H1 (cell line): ENCODE measurements around the gene HS6ST2. TPM values are rescaled to one million over a fixed set of nuclear protein-coding genes. Genes with fewer than 3 reads are reported as not detected.

Experiments used
- CTCF ChIA-PET: fragments of 300-600 bp; sonication (Branson Sonifier 250); formaldehyde crosslinking; loops from one replicate; lab custom pipeline; 2021; ENCODE audit not compliant: partially characterized antibody; lab: Charles Lee
- POLR2A ChIA-PET: fragments of 300-600 bp; sonication (Branson Sonifier 250); formaldehyde crosslinking; loops from one replicate; lab custom pipeline; 2021; ENCODE audit warnings: inconsistent platforms; ENCODE audit not compliant: partially characterized antibody; lab: Charles Lee
- DNase-seq, 2 experiments: peaks; one replicate each; pipeline versions ENCODE4 v3.0.0 to v3.0.0-alpha.2; 2010 to 2022; ENCODE audit warnings: low spot score in 2 of 2, low read depth in 1 of 2, mixed read lengths in 1 of 2
- FAIRE-seq: peaks from 2 replicates; lab custom pipeline; 2011; peaks lifted over from hg19 to GRCh38; lab: Jason Lieb, UNC
- H2AFZ ChIP-seq: 2 replicates; pipeline ENCODE4 v1.8.1; 2012; ENCODE audit warnings: low read length, inconsistent platforms
- H2AK5ac ChIP-seq: 2 replicates; pipeline ENCODE4 v1.6.1; 2013; ENCODE audit warnings: low read depth, low read length
- H2BK120ac ChIP-seq: replicated peaks from 2 replicates; pipeline ENCODE3; 2013; ENCODE audit warnings: low read depth, low read length, inconsistent platforms
- H2BK12ac ChIP-seq: 2 replicates; pipeline ENCODE4 v1.6.1; 2013; ENCODE audit warnings: low read depth, low read length
- H2BK15ac ChIP-seq: 2 replicates; pipeline ENCODE4 v1.6.1; 2013; ENCODE audit warnings: low read length
- H2BK20ac ChIP-seq: 2 replicates; pipeline ENCODE4 v1.6.1; 2013; ENCODE audit warnings: low read length
- H2BK5ac ChIP-seq: 2 replicates; pipeline ENCODE4 v1.6.1; 2013; ENCODE audit warnings: low read depth, low read length
- H3K14ac ChIP-seq: 2 replicates; pipeline ENCODE4 v1.6.1; 2013; ENCODE audit warnings: inconsistent platforms; ENCODE audit not compliant: insufficient read length
- H3K18ac ChIP-seq: 2 replicates; pipeline ENCODE4 v1.6.1; 2013; ENCODE audit warnings: low read length; ENCODE audit errors: extremely low read depth
- H3K23ac ChIP-seq: 2 replicates; pipeline ENCODE4 v1.6.1; 2013; ENCODE audit warnings: inconsistent platforms; ENCODE audit not compliant: insufficient read length
- H3K23me2 ChIP-seq: 2 replicates; pipeline ENCODE4 v1.6.1; 2013; ENCODE audit warnings: low read depth, low read length
- H3K27ac ChIP-seq: 2 replicates; pipeline ENCODE4 v1.6.1; 2011; ENCODE audit warnings: low read depth, low read length, inconsistent platforms
- H3K27me3 ChIP-seq, 4 experiments: replicated peaks in 1 of 4; 1 replicate in 1 of 4; 2 replicates in 3 of 4; pipeline versions ENCODE4 v1.6.1 to v1.8.1; 2011 to 2013; ENCODE audit warnings: low read length in 3 of 4, mild to moderate bottlenecking in 3 of 4, inconsistent platforms in 2 of 4, mixed read lengths in 2 of 4, moderate library complexity in 1 of 4; ENCODE audit not compliant: control insufficient read depth in 3 of 4, insufficient read depth in 3 of 4; ENCODE audit errors: extremely low read depth in 1 of 4
- H3K36me3 ChIP-seq, 4 experiments: 2 replicates each; pipeline versions ENCODE4 v1.6.1 to v1.8.1; 2011 to 2013; ENCODE audit warnings: mild to moderate bottlenecking in 4 of 4, low read length in 3 of 4, moderate library complexity in 2 of 4, control low read depth in 1 of 4, inconsistent platforms in 1 of 4; ENCODE audit not compliant: insufficient read depth in 4 of 4, control insufficient read depth in 2 of 4
- H3K4ac ChIP-seq: replicated peaks from 2 replicates; pipeline ENCODE3; 2013; ENCODE audit warnings: low read length, low read depth, mixed read lengths, inconsistent platforms; ENCODE audit not compliant: insufficient read length
- H3K4me1 ChIP-seq, 4 experiments: replicated peaks in 1 of 4; 1 replicate in 1 of 4; 2 replicates in 3 of 4; pipeline versions ENCODE4 v1.6.1 to v1.8.1; 2011 to 2013; ENCODE audit warnings: low read length in 3 of 4, inconsistent platforms in 2 of 4, mixed read lengths in 1 of 4; ENCODE audit not compliant: insufficient read depth in 4 of 4, control insufficient read depth in 3 of 4
- H3K4me2 ChIP-seq, 2 experiments: 2 replicates each; pipeline versions ENCODE4 v1.6.1 to v1.8.1; 2011 to 2013; ENCODE audit warnings: low read depth in 2 of 2, low read length in 2 of 2, control low read depth in 1 of 2, inconsistent platforms in 1 of 2, mild to moderate bottlenecking in 1 of 2; ENCODE audit not compliant: insufficient read depth in 1 of 2
- H3K4me3 ChIP-seq, 4 experiments: fragments of 200-600, 300-600 bp in 1 of 4; sonication (generic), shearing (Covaris generic), sonication (Bioruptor Twin) in 1 of 4; 2 replicates each; pipeline versions ENCODE4 v1.5.1 to v1.8.1; 2011 to 2016; ENCODE audit warnings: low read length in 4 of 4, low read depth in 3 of 4, control low read depth in 2 of 4, inconsistent platforms in 2 of 4, mild to moderate bottlenecking in 2 of 4, mixed read lengths in 1 of 4, moderate library complexity in 1 of 4; ENCODE audit not compliant: insufficient read depth in 2 of 4; ENCODE audit errors: extremely low read depth in 1 of 4
- H3K56ac ChIP-seq: replicated peaks from 2 replicates; pipeline ENCODE3; 2013; ENCODE audit warnings: low read depth, mild to moderate bottlenecking, mixed read lengths, low read length, inconsistent platforms; ENCODE audit not compliant: insufficient read length
- H3K79me1 ChIP-seq: 2 replicates; pipeline ENCODE4 v1.6.1; 2013; ENCODE audit warnings: low read depth, low read length, control low read depth
- H3K79me2 ChIP-seq, 2 experiments: 2 replicates each; pipeline versions ENCODE4 v1.6.1 to v1.8.1; 2012 to 2013; ENCODE audit warnings: low read length in 2 of 2, mild to moderate bottlenecking in 2 of 2, inconsistent platforms in 1 of 2; ENCODE audit not compliant: insufficient read depth in 2 of 2, control insufficient read depth in 1 of 2
- H3K9ac ChIP-seq, 4 experiments: replicated peaks in 1 of 4; 1 replicate in 1 of 4; 2 replicates in 3 of 4; pipeline versions ENCODE4 v1.6.1 to v1.8.1; 2011 to 2013; ENCODE audit warnings: low read depth in 3 of 4, low read length in 3 of 4, control low read depth in 2 of 4, mild to moderate bottlenecking in 2 of 4, moderate library complexity in 2 of 4, inconsistent platforms in 1 of 4; ENCODE audit errors: extremely low read depth in 1 of 4
- H3K9me3 ChIP-seq, 2 experiments: 2 replicates each; pipeline versions ENCODE4 v1.6.1 to v1.8.1; 2012 to 2013; ENCODE audit warnings: mild to moderate bottlenecking in 2 of 2, moderate library complexity in 2 of 2, control low read depth in 1 of 2, inconsistent platforms in 1 of 2, low read depth in 1 of 2, low read length in 1 of 2, mixed read lengths in 1 of 2; ENCODE audit not compliant: insufficient read depth in 2 of 2
- H4K20me1 ChIP-seq, 2 experiments: replicated peaks in 1 of 2; 2 replicates each; pipeline versions ENCODE3 to v1.8.1; 2011 to 2013; ENCODE audit warnings: inconsistent platforms in 2 of 2, low read length in 2 of 2, mild to moderate bottlenecking in 1 of 2; ENCODE audit not compliant: insufficient read depth in 2 of 2, control insufficient read depth in 1 of 2
- H4K5ac ChIP-seq: 2 replicates; pipeline ENCODE4 v1.6.1; 2013; ENCODE audit warnings: low read length, low read depth, mixed read lengths, inconsistent platforms; ENCODE audit not compliant: insufficient read length
- H4K8ac ChIP-seq: 2 replicates; pipeline ENCODE4 v1.8.0; 2013; ENCODE audit warnings: mild to moderate bottlenecking, moderate library complexity, low read length, inconsistent platforms; ENCODE audit not compliant: insufficient read depth; ENCODE audit errors: extremely low read depth
- H4K91ac ChIP-seq: replicated peaks from 2 replicates; pipeline ENCODE3; 2013; ENCODE audit warnings: low read length, mixed read lengths, inconsistent platforms; ENCODE audit not compliant: insufficient read length
- CBX8 ChIP-seq: fragments of 300-800, 300-1000 bp; sonication (generic); IDR thresholded peaks from 2 replicates; pipeline ENCODE4 v1.7.1; 2016; ENCODE audit warnings: low read depth, low read length, borderline replicate concordance
- CHD1 ChIP-seq: IDR thresholded peaks from 2 replicates; pipeline ENCODE4 v1.6.1; 2012; ENCODE audit warnings: low read depth, low read length, improper control_type of control experiment
- JUN ChIP-seq: IDR thresholded peaks from 2 replicates; pipeline ENCODE4 v1.6.1; 2011; ENCODE audit warnings: low read depth, mild to moderate bottlenecking, improper control_type of control experiment, low read length
- PHF8 ChIP-seq: fragments of 200-600 bp; sonication (generic); conservative IDR thresholded peaks from 2 replicates; pipeline ENCODE4 v1.7.1; 2012; ENCODE audit warnings: low read depth, mild to moderate bottlenecking, inconsistent platforms, low read length, moderate library complexity
- POLR2AphosphoS5 ChIP-seq: IDR thresholded peaks from 2 replicates; pipeline ENCODE4 v1.6.1; 2011; ENCODE audit warnings: low read depth, low read length
- SIN3A ChIP-seq, 2 experiments: IDR thresholded peaks in 1 of 2; conservative IDR thresholded peaks in 1 of 2; 2 replicates each; pipeline ENCODE4 v1.6.1; 2011 to 2012; ENCODE audit warnings: low read length in 2 of 2, improper control_type of control experiment in 1 of 2, low read depth in 1 of 2, mild to moderate bottlenecking in 1 of 2
- WGBS, 2 experiments: shearing (Covaris generic) in 1 of 2; methylation state at CpG; one replicate each; pipeline versions ENCODE4 v1.1.6 to v1.1.7; 2013 to 2015; ENCODE audit warnings: low lambda C conversion rate in 2 of 2, mixed read lengths in 2 of 2, inconsistent platforms in 1 of 2, low coverage in 1 of 2, missing lambda C conversion rate in 1 of 2; ENCODE audit not compliant: insufficient replicate concordance in 2 of 2, insufficient coverage in 1 of 2, insufficient read length in 1 of 2; ENCODE audit errors: extremely low coverage in 1 of 2, missing lambda C conversion rate in 1 of 2; 5-methylcytosine and 5-hydroxymethylcytosine counted together
- polyA plus RNA-seq, 7 experiments: library from polyadenylated mRNA; depleted of rRNA in 3 of 7; stranded (reverse) in 5 of 7; unstranded in 2 of 7; fragments of >200 nt in 5 of 7; fragments of 200-250 nt in 2 of 7; gene quantifications; 1 replicate in 5 of 7; 2 replicates in 1 of 7; 4 replicates in 1 of 7; pipeline versions ENCODE4 v1.2.1 to v1.2.3, GENCODE V29; 2011 to 2013; ENCODE audit warnings: missing spikeins in 2 of 7, mixed read lengths in 2 of 7
- total RNA-seq: library from RNA; stranded (reverse); fragmentation: NEBNext Ultra II Directional; extraction: Animal tissue kit (Norgen Biotek cat#: 25700); gene quantifications from 2 replicates; pipeline ENCODE4 v1.2.1, GENCODE V29; 2021

The HS6ST2 gene
- total and polyA plus RNA-seq, 2 of the 8 experiments (the other 6 are each of a cell fraction or from before 2014, with no cell fraction given), result 3.9 TPM

DNA sequence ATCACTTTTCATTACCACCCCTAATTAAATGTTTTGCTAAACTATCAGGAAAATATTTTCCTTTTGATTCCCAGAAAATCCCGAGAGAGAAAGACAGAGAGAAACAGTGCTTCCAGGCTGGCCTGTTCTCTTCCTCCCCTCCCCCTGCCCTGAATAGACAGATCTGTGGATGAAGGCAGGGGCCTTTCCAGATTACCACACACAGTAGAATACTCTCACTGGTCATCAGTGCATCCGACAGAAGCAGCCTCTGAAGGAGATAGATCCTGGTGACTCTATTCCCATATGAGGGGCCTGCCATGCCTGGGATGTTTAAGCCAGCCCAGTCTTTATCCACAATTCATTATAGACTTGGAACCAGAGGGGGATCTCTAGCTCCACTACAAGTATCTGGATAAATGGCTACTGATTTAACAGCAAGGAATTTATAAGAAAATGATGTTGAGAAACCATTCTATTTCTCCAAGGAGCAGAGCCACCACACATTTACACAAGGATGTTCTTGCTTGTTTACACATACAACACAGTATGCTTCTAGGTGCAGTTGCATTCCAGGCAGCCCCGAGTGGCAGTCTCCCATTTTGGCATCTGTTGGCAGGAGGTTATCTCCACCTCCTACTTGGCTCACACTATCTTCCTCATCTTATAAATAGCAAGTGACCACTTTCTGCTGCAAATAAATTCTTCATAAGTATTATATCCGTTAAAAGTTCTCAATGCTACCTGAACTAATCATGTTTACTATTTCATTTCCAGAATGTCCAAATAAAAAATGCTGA, 115.8 kb downstream of the HS6ST2 start:
- H4K5ac ChIP-seq, result no peak overlapping the region
- WGBS, 2 experiments, result 74% methylated on average over 4 of the region's 4 CpGs; no CpG with 5 or more reads in 1 of the 2 experiments
- H3K23ac ChIP-seq, result no peak overlapping the region
- H2BK120ac ChIP-seq, result no peak overlapping the region
- H2BK15ac ChIP-seq, result no peak overlapping the region
- H3K18ac ChIP-seq, result no peak overlapping the region
- H3K36me3 ChIP-seq, result no peaks in the 10 kb centered on the region
- DNase-seq, result no peak
- H3K79me2 ChIP-seq, result no peaks in the 10 kb centered on the region
- no peak overlapping the region for H3K4me3 ChIP-seq
- H3K9ac ChIP-seq, result no peak overlapping the region
- H4K8ac ChIP-seq, result no peak overlapping the region
- no peak overlapping the region for H2AK5ac ChIP-seq
- H4K91ac ChIP-seq, result no peak overlapping the region
- CTCF ChIA-PET, result no interaction called here
- 0 out of 7 replicates have a peak, but pooled peaks cover 0 to 3% (median 0%) of the 10 kb centered on the region in 4 experiments for H3K4me1 ChIP-seq
- H3K23me2 ChIP-seq, result no peaks in the 10 kb centered on the region
- no peak overlapping the region for H2BK5ac ChIP-seq
- no peak overlapping the region for H3K4me2 ChIP-seq
- H2BK12ac ChIP-seq, result no peak overlapping the region
- no peak overlapping the region for H3K14ac ChIP-seq
- no peak overlapping the region for H3K56ac ChIP-seq
- H4K20me1 ChIP-seq, result no peaks in the 10 kb centered on the region
- H3K27ac ChIP-seq, result no peak overlapping the region
- H3K27me3 ChIP-seq, result no peaks in the 10 kb centered on the region
- H3K9me3 ChIP-seq, result no peaks in the 10 kb centered on the region
- H2BK20ac ChIP-seq, result no peak overlapping the region
- peak; percentile 58 for FAIRE-seq
- H3K4ac ChIP-seq, result no peak overlapping the region
- H2AFZ ChIP-seq, result no peak overlapping the region
- POLR2A ChIA-PET, result no interaction called here
- no peaks in the 10 kb centered on the region for H3K79me1 ChIP-seq
- TF ChIP-seq CBX8 (no peak), CHD1 (no peak), POLR2AphosphoS5 (no peak), PHF8 (no peak), JUN (no peak), SIN3A (conservative IDR thresholded peaks at IDR 0.05 in 1 of 2, IDR thresholded peaks at IDR 0.05 in 1 of 2; ENCODE audit: low read depth in 1 of 2, low read length in 2 of 2) (no peak)
